ENCODE measurements around the gene DZANK1. TPM values are rescaled to one million over a fixed set of nuclear protein-coding genes. Genes with fewer than 3 reads are reported as not detected.

DZANK1 gene
- total RNA-seq, 8 experiments from 2014 or later, result 1.0 to 7.2 (median 4.4) TPM

DNA sequence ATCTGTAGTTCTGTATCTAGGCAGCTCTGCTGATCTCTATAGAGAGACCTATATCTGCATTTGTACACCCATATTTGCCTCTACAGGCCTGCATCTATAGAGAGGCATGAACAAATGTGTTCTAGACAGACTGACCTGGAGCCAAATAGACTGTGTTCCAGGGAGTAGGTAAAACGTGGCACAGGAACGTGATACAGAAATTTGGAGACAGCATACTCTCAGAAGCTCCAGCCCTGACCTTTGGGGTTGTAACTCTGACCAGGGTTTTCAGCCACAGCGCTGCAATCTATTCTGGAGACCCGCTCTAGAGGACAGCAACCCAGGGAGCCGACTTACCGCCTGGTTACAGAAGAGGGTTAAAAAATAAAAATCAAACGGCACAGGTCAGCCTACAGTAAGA is 29.2 kb upstream of the DZANK1 start:
- in situ Hi-C loops (cut with MboI; ENCODE audit: low pct_unique_long_range_greater_than_20kb in 2 of 9, low sequenced_read_pairs in 9 of 9, unreplicated experiment in 9 of 9), result no loop called here
- Histone ChIP-seq H3K4me1 (replicated peaks in 1 of 2) (peaks cover 6 to 9% of the 10 kb centered on the region in 2 donors), H3K27ac (no peak overlapping the region), H3K4me3 (peak overlapping the region; percentile 54 to 92 (median 71))
- 3 to 33% (median 12%) methylated on average over 2 to 7 of the region's 7 CpGs for WGBS, 10 experiments
- peak in 1 of 8 experiments; percentile 13 for ATAC-seq (replicated peaks in 6 of 8)

GRCh38 chr20:18488301-18488700 is 21.5 kb upstream of the DZANK1 start:
- ATAC-seq (replicated peaks in 6 of 8), result no peak
- no peak overlapping the region for H3K4me3 ChIP-seq
- WGBS, 10 experiments, result 71 to 100% (median 95%) methylated on average over 1 to 3 of the region's 3 CpGs; no CpG with 5 or more reads in 2 of the 10 experiments
- no peak overlapping the region for H3K27ac ChIP-seq
- no peaks in the 10 kb centered on the region for H3K4me1 ChIP-seq (replicated peaks in 1 of 2)
- in situ Hi-C loops (cut with MboI; ENCODE audit: low pct_unique_long_range_greater_than_20kb in 2 of 9, low sequenced_read_pairs in 9 of 9, unreplicated experiment in 9 of 9), result no loop called here

DNA sequence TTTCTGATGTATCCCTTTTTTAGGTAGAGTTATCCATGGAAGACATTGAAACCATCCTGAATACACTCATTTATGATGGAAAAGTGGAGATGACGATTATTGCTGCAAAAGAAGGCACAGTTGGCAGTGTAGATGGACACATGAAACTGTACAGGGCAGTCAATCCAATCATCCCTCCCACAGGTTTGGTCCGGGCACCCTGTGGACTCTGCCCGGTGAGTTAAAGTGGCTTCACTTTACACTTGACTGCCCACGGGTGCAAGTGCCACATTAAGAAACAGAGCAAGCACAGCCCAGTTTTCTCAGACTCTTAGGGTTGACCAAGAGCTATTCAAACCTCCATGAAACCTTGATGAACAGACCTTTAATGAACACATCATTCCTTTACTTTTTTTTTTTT is 14.8 kb upstream of the DZANK1 start:
- Histone ChIP-seq H3K4me3 (no peak overlapping the region), H3K27ac (no peak overlapping the region), H3K4me1 (replicated peaks in 1 of 2) (no peaks in the 10 kb centered on the region)
- ATAC-seq (replicated peaks in 6 of 8), result no peak
- 17 to 100% (median 93%) methylated on average over 1 to 4 of the region's 4 CpGs; no CpG with 5 or more reads in 1 of the 10 experiments for WGBS, 10 experiments
- in situ Hi-C loops (cut with MboI; ENCODE audit: low pct_unique_long_range_greater_than_20kb in 2 of 9, low sequenced_read_pairs in 9 of 9, unreplicated experiment in 9 of 9), result no loop called here

GRCh38 chr20:18477821-18478220 is 11.0 kb upstream of the DZANK1 start:
- H3K27ac ChIP-seq, result no peak overlapping the region
- in situ Hi-C loops (cut with MboI; ENCODE audit: low pct_unique_long_range_greater_than_20kb in 2 of 9, low sequenced_read_pairs in 9 of 9, unreplicated experiment in 9 of 9), result no loop called here
- no peaks in the 10 kb centered on the region for H3K4me1 ChIP-seq (replicated peaks in 1 of 2)
- ATAC-seq (replicated peaks in 6 of 8), result no peak
- WGBS, 10 experiments, result 40 to 100% (median 93%) methylated on average over 1 of the region's 1 CpG; no CpG with 5 or more reads in 6 of the 10 experiments
- no peak overlapping the region for H3K4me3 ChIP-seq

- in situ Hi-C loops (cut with MboI; ENCODE audit: low pct_unique_long_range_greater_than_20kb in 2 of 9, low sequenced_read_pairs in 9 of 9, unreplicated experiment in 9 of 9), result no loop called here
Measured at GRCh38 chr20:18477218-18477617, 10.4 kb upstream of the DZANK1 start.

GRCh38 chr20:18466574-18466893 is 296 bp downstream of the DZANK1 start:
- peak; percentile 22 to 73 (median 66) for ATAC-seq (replicated peaks in 6 of 8)
- in situ Hi-C loops (cut with MboI; ENCODE audit: low pct_unique_long_range_greater_than_20kb in 2 of 9, low sequenced_read_pairs in 9 of 9, unreplicated experiment in 9 of 9), result no loop called here

More at GRCh38 chr20:18477218-18477617, 10.4 kb upstream of the DZANK1 start:
- ATAC-seq (replicated peaks in 6 of 8), result no peak
- WGBS, 10 experiments, result 88 to 100% (median 100%) methylated on average over 1 of the region's 1 CpG; no CpG with 5 or more reads in 1 of the 10 experiments
- Histone ChIP-seq H3K4me1 (replicated peaks in 1 of 2) (no peaks in the 10 kb centered on the region), H3K27ac (no peak overlapping the region), H3K4me3 (no peak overlapping the region)

DNA sequence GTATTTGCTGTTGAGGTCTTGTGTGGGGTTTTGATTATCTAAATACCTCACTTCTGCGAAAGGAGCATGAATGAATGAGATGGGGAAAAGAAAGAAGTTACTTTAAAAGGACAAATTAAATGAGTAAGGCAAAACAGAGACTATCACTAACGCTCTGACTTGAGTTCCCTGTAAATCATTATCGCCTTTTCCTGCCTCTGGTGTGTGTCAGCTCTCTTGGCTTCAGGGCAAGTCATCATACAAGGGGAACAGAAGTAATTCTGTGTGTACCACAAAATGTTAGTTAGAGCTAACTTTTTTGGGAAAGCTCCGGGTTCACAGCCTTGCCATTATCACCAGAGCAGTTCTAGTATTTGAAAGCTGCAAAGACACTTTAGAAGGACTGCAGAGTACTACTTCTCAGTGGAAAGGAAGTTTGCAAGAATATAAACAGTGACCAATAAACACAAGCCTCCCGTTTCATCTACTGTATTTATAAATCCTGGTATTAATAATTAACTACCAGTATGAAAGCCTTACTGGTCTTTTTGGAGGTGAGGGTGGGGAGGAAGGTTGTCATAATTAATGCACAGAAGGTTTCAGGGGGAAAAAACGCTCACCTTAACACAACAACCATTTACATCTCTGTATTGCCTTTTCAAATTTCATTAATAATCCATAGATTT is 1.2 kb downstream of the DZANK1 start:
- 25 to 83% (median 49%) methylated on average over 1 to 6 of the region's 6 CpGs for WGBS, 10 experiments
- H3K4me1 ChIP-seq (replicated peaks in 1 of 2), result peaks cover 11 to 16% of the 10 kb centered on the region in 2 donors
- H3K4me3 ChIP-seq, result peak overlapping the region in 1 of 5 donors; percentile 87
- no peak overlapping the region for H3K27ac ChIP-seq
- no peak for ATAC-seq (replicated peaks in 6 of 8)
- in situ Hi-C loops (cut with MboI; ENCODE audit: low pct_unique_long_range_greater_than_20kb in 2 of 9, low sequenced_read_pairs in 9 of 9, unreplicated experiment in 9 of 9), result no loop called here

More at GRCh38 chr20:18466574-18466893, 296 bp downstream of the DZANK1 start:
- WGBS, 10 experiments, result 0 to 5% (median 2%) methylated on average over 2 to 13 of the region's 15 CpGs; no CpG with 5 or more reads in 3 of the 10 experiments
- peak overlapping the region; percentile 48 to 94 (median 58) for H3K4me3 ChIP-seq
- H3K4me1 ChIP-seq (replicated peaks in 1 of 2), result peaks cover 11 to 16% of the 10 kb centered on the region in 2 donors
- peak overlapping the region in 1 of 2 donors; percentile 98 for H3K27ac ChIP-seq

- ATAC-seq (replicated peaks in 6 of 8), result no peak
- 49 to 94% (median 88%) methylated on average over 1 to 3 of the region's 3 CpGs for WGBS, 10 experiments
- no peak overlapping the region for H3K4me3 ChIP-seq
- in situ Hi-C loops (cut with MboI; ENCODE audit: low pct_unique_long_range_greater_than_20kb in 2 of 9, low sequenced_read_pairs in 9 of 9, unreplicated experiment in 9 of 9), result no loop called here
- H3K27ac ChIP-seq, result no peak overlapping the region
- H3K4me1 ChIP-seq (replicated peaks in 1 of 2), result no peaks in the 10 kb centered on the region
Measured at GRCh38 chr20:18456600-18456999, 10.2 kb downstream of the DZANK1 start.

- Histone ChIP-seq H3K4me3 (no peak overlapping the region), H3K27ac (no peak overlapping the region), H3K4me1 (replicated peaks in 1 of 2) (no peaks in the 10 kb centered on the region)
- in situ Hi-C loops (cut with MboI; ENCODE audit: low pct_unique_long_range_greater_than_20kb in 2 of 9, low sequenced_read_pairs in 9 of 9, unreplicated experiment in 9 of 9), result no loop called here
- no peak for ATAC-seq (replicated peaks in 6 of 8)
- 0 to 100% (median 67%) methylated on average over 1 to 4 of the region's 4 CpGs; no CpG with 5 or more reads in 5 of the 10 experiments for WGBS, 10 experiments
Measured at GRCh38 chr20:18443886-18444285, 22.9 kb downstream of the DZANK1 start.

DNA sequence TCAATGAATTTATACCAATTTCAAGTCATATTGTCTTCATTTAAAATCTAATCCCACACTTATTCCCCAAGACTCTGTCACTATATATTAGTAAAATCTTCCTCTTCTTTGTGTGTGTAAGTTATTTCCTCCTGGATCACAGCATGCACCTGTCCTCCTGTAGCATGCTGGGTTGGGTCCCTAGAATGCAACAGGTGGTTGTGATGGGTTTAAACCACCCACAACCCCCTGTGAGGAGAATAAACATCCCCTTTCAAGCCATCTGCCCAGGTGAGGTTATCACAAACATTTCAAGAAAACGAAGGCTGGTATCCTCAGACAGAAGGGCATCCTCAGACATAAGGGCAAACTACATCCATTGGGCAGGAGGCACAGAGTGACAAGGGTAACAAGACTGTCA is 26.4 kb downstream of the DZANK1 start:
- no peak for ATAC-seq (replicated peaks in 6 of 8)
- in situ Hi-C loops (cut with MboI; ENCODE audit: low pct_unique_long_range_greater_than_20kb in 2 of 9, low sequenced_read_pairs in 9 of 9, unreplicated experiment in 9 of 9), result no loop called here
- 0 to 46% (median 0%) methylated on average over 1 of the region's 1 CpG; no CpG with 5 or more reads in 6 of the 10 experiments for WGBS, 10 experiments
- Histone ChIP-seq H3K27ac (no peak overlapping the region), H3K4me3 (no peak overlapping the region), H3K4me1 (replicated peaks in 1 of 2) (no peaks in the 10 kb centered on the region)

DNA sequence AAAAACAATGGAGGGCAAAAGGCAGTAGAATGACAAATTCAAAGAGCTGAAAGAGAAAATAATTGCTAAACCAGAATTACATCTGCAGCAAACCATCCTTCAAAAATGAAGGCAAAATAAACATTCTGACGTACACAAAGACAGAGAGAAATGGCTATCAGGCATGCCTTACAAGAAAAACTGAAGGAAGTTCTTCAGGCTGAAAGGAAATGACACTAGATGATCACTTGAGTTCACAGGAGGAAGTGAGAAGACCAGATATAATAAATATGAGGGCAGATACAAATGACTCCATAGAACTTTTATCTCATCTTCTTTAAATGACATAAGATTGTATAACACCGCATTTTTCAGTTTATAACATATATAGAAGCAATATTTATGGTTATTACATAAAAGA is 30.0 kb downstream of the DZANK1 start:
- no peak for ATAC-seq (replicated peaks in 6 of 8)
- no peaks in the 10 kb centered on the region for H3K4me1 ChIP-seq (replicated peaks in 1 of 2)
- H3K27ac ChIP-seq, result no peak overlapping the region
- in situ Hi-C loops (cut with MboI; ENCODE audit: low pct_unique_long_range_greater_than_20kb in 2 of 9, low sequenced_read_pairs in 9 of 9, unreplicated experiment in 9 of 9), result no loop called here
- 40 to 95% (median 75%) methylated on average over 1 to 2 of the region's 2 CpGs; no CpG with 5 or more reads in 1 of the 10 experiments for WGBS, 10 experiments
- no peak overlapping the region for H3K4me3 ChIP-seq

- Histone ChIP-seq H3K4me1 (replicated peaks in 1 of 2) (no peaks in the 10 kb centered on the region), H3K27ac (no peak overlapping the region), H3K4me3 (no peak overlapping the region)
- no peak for ATAC-seq (replicated peaks in 6 of 8)
- in situ Hi-C loops (cut with MboI; ENCODE audit: low pct_unique_long_range_greater_than_20kb in 2 of 9, low sequenced_read_pairs in 9 of 9, unreplicated experiment in 9 of 9), result no loop called here
- WGBS, 10 experiments, result 70 to 100% (median 91%) methylated on average over 1 to 6 of the region's 6 CpGs; no CpG with 5 or more reads in 1 of the 10 experiments
Measured at GRCh38 chr20:18431206-18431605, 35.6 kb downstream of the DZANK1 start.

- Histone ChIP-seq H3K4me1 (replicated peaks in 1 of 2) (no peaks in the 10 kb centered on the region), H3K4me3 (no peak overlapping the region), H3K27ac (no peak overlapping the region)
- ATAC-seq (replicated peaks in 6 of 8), result no peak
- in situ Hi-C loops (cut with MboI; ENCODE audit: low pct_unique_long_range_greater_than_20kb in 2 of 9, low sequenced_read_pairs in 9 of 9, unreplicated experiment in 9 of 9), result no loop called here
- WGBS, 10 experiments, result 78 to 100% (median 91%) methylated on average over 2 to 9 of the region's 9 CpGs; no CpG with 5 or more reads in 1 of the 10 experiments
Measured at GRCh38 chr20:18430172-18430826, 36.5 kb downstream of the DZANK1 start.

All from motor neuron (in vitro differentiated cells).